GM19351 (cell line): ENCODE results near the gene DNAH5.

Experiments
- ATAC-seq: cut with Tn5 transposase; IDR thresholded peaks from one replicate; pipeline ENCODE4 v1.9.1; 2021; ENCODE audit warnings: mild to moderate bottlenecking, moderate library complexity; ENCODE audit not compliant: unreplicated experiment

DNAH5 gene

DNA sequence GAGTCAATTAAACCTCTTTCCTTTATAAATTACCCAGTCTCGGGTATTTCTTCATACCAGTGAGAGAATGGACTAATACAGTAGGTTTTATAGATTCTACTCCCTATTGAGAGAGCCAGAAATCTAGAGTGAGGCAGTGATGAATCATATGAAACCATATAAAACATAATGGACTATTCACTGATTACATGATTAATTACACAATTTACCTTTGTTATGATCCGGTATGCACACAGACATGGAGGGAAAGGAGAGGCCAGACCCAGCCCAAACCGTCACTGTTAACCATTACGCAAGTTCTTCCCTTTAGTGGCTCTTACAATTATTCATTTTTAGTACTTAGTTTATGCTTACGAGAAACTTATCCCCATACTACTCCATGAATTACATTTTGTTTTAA, 205.0 kb downstream of the DNAH5 start:
- no peak for ATAC-seq

DNA sequence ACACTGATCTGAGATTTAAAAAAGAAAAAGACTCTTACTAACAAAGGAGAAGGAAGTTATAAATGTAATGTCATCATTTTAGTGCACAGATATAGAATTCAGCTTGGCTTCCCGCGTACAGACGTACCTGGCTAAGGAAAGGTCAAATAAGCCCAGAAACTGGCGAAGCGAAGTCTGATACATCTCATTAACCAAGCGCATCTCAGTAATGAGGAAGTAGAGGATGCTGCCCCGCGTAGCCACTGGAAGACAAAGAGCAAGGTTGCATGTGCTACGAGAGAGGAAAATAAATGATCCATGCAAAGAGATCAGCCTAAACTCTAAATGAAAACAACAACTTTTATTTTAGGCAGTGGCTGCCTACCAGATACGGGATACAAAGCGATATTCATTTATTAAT, 208.8 kb downstream of the DNAH5 start:
- no peak for ATAC-seq

DNA sequence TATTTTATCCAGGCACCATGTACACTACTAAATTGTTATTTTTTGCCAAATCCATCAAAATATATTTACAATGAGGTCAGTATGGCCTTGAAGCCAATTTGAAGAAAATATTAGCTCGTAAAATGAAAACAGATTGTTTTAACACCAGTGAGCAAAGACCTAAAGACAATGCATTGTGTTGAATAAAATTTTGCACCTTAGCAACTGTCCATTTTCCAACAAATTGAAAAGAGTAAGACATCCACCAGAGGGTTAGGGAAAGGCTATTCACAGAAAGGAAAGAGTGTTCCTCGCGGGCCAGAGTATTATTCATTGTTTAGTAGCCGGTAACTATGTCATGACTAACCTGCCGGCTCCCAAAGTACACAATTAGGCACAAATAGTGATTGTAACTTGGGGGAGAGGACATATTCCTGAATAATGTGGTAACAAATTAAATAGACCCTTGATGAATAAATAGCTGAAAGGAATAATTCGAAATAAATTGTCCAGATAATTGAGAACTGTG, 213.3 kb downstream of the DNAH5 start:
- no peak for ATAC-seq

GRCh38 chr5:13708906-13709305, 235.6 kb downstream of the DNAH5 start:
- no peak for ATAC-seq

DNA sequence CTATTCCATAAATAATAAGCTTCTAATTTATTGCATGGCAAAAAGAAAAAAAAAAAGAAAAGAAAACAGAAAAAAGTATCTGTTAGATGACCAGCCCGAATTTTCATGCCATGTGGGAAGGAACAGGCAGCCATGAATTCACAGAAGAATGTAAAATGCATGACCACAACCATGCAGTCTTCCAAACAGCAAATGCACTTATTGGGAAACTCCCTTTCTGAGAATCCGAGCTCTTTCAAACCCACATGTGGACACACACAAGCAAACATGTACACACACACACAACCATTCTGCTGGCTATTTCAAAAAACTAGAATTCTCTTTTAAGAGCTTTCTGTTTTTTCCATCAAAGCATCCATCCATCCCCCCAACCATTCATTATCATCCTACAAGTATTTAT, 236.1 kb downstream of the DNAH5 start:
- ATAC-seq = no peak

DNA sequence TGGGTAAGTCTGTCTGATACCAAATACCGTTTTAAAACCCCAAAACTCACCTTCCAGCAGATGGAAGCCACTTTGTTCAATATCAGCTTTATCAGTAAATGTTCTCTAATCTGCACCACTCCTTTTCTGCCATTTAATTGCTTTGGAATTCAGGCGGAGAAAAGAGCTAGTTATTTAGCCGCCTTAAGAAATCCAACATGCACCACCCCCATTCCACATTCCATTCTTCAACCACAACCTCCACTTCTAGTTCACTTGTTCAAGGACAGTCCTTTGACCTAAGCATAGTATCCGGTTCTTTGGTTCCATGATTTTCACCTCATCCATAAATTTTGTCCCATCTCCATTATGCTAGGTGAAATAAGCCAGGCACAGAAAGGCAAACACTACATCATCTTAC, 240.1 kb downstream of the DNAH5 start:
- ATAC-seq = no peak

- no peak for ATAC-seq
Measured at GRCh38 chr5:13700626-13701025, 243.9 kb downstream of the DNAH5 start.

DNA sequence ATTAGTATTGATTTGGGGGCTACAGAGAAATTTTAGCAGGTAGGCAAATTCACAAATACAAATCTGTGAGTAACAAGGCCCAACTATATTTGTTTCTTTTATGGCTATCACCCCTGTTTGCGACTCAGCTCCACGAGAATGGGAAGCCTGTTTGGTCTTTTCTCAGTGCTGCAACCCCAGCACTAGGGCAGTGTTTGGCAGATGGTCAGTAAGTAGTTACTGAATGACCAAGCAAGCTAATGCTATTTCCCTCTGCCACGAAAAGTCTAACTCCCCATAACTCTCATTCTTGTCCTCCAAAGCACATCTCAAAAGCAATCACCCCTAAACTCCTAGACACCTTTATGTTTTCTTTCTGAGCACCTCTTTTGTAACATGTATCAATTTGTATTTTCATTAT, 245.6 kb downstream of the DNAH5 start:
- ATAC-seq = no peak

- no peak for ATAC-seq
Measured at GRCh38 chr5:13695076-13695712, 249.3 kb downstream of the DNAH5 start.

GRCh38 chr5:13692172-13692571, 252.3 kb downstream of the DNAH5 start:
- no peak for ATAC-seq

GRCh38 chr5:13676531-13676930, 268.0 kb downstream of the DNAH5 start:
- ATAC-seq = no peak

DNA sequence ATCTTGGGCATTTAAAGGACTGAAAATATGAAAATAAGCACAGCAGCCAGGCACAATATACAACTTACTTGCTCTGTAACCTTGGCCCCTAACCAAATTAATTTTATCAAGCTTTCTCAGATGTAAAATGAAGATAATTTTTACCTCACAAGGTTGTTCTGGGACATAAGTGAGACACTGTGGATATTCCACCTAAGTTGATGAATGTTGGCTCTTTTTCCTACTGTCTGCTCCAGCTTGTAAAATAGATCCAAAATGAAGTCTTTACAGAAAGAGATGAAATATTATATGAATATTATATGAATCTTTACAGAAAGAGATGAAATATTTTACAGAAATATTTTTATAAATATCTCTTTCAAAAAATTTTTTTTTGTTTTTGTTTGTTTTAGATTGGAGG, 270.1 kb downstream of the DNAH5 start:
- ATAC-seq = no peak

DNA sequence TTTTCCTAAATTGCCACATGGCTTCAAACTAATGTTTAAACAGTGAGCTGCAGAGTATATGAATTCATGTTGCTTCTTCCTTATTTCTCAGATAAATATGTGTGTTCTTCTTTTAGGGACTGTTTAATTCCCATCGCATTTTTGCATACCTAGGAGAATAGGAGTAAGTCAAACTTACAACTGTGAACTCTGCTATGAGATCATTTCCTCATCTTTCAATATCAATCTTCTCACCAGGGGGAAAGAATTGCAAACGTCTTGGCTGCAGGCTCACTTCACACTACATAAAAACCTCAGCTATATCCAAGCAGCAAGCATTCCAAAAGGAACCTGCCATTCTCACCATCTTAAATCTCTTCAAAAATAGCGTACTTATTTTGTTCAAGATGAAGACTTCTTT, 271.0 kb downstream of the DNAH5 start:
- ATAC-seq = no peak

GRCh38 chr5:13664377-13664776, 280.1 kb downstream of the DNAH5 start:
- no peak for ATAC-seq

- no peak for ATAC-seq
Measured at GRCh38 chr5:13662626-13663025, 281.9 kb downstream of the DNAH5 start.

DNA sequence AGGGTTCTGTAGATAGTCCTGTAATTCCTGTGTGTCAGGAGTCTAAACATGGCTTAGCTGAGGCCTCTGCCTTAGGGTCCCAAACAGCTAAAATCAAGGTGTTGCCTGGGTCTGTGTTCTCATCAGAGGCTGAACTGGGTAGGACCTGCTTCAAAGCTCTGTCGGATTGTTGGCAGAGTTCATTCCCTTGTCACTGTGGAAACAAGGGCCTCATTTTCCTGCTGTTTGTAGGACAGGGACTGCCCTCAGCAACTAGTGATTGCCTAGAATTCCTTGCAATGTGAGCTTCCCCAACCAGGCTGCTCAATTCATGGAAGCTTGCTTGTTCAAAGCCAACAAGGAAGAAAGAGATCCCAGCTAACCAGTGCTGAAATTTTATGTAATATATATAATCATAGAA, 283.2 kb downstream of the DNAH5 start:
- ATAC-seq = no peak

DNA sequence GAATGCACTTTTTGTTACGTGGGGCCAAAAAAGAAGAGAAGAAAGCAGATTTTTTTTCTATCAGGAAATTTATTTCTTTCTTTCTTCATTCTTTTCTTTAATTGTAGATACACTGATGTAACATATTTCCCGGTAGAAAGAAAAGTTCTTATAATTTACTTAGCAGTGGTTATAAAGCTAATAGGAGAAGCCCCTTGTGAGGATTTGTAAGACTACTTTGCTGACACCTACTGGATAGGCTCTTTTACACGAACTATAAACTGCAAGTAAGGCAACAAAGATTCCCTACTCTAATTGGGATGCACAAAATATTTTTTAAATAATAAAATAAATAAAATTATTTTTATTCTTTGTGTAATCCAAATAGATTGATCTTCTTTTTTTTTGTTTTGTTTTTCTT, 284.4 kb downstream of the DNAH5 start:
- no peak for ATAC-seq

- ATAC-seq = no peak
Measured at GRCh38 chr5:13659391-13659790, 285.1 kb downstream of the DNAH5 start.

DNA sequence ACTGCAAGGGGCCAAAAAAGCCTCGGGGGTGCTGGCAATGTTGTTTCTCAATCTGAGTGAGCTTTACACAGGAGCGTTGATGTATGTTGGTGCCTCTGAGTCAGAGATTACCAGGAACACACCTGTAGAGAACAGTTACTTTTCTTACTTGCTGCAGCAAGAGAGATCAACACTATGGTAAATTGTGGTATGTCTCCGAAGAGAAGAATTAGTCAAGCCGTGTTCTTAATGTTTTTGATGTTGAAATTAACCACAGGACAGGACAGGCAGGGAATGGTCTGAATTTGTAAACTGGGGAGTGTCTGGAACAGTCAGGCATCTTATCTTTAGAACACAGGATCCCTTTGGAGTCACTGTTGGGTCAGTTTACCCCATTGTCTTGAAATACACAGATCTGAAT, 285.7 kb downstream of the DNAH5 start:
- no peak for ATAC-seq

DNA sequence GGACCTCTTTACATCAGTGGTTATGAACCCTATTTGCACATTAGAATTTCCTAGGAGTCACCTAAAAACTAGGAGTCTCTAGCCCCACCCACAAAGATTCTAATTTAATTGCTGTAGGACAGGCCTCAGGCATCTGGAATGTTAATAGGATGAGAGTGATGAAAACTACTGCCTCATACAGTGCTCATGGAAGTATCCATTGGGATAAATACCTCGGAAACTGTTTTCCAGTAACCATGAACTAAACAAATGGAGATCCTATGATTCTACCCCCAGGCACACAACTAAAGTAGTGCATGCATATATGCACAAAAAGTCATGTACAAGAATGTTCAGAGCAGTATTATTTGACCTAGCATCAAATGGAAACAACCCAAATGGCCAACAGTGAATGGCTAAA, 286.3 kb downstream of the DNAH5 start:
- no peak for ATAC-seq

- no peak for ATAC-seq
Measured at GRCh38 chr5:13653709-13654108, 290.8 kb downstream of the DNAH5 start.

GRCh38 chr5:13649656-13650055, 294.8 kb downstream of the DNAH5 start:
- ATAC-seq = no peak

DNA sequence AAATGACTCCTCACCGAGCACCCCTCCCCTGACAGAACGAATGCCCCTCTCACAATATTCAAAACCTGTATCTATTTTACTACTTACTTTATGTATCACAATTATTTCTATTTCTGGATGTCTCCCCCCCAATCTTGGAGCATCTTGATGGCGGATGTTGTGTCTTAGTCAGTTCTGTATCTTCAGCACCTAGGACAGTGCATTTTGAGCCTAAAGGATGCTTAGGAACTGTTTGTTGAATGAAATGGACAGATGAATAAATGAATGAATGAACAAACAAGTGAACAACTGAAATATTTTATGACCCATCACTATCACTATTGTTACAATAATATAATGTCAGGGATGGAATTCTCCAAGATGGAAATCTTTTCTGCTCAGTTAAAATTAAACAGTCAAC, 295.7 kb downstream of the DNAH5 start:
- no peak for ATAC-seq
